GM12891 (cell line): ENCODE measurements around the gene DMRTA1.
"Not testable (repeated sequence)": the region's sequence is repeated elsewhere in the genome, so short reads cannot be mapped to it uniquely, and the experiment has no call there.

Experiments
- POLR2A ChIP-seq: IDR thresholded peaks from 2 replicates; pipeline ENCODE4 v1.6.1; 2011; ENCODE audit warnings: low read depth, low read length, control low read depth
- POLR2AphosphoS5 ChIP-seq: IDR thresholded peaks from 2 replicates; pipeline ENCODE4 v1.6.1; 2011; ENCODE audit warnings: low read depth, low read length, control low read depth
- POU2F2 ChIP-seq: IDR thresholded peaks from 2 replicates; pipeline ENCODE4 v1.6.1; 2011; ENCODE audit warnings: low read depth, mild to moderate bottlenecking, control low read depth, low read length, moderate library complexity
- TAF1 ChIP-seq: IDR thresholded peaks from 2 replicates; pipeline ENCODE4 v1.6.1; 2011; ENCODE audit warnings: low read depth, low read length, control low read depth

- TF ChIP-seq TAF1, POLR2A, POU2F2, POLR2AphosphoS5: not testable (repeated sequence)
Measured at GRCh38 chr9:22435252-22435651, 11.4 kb upstream of the DMRTA1 start.
